Measurements from ENCODE around the gene GPR132. TPM values are rescaled to one million over a fixed set of nuclear protein-coding genes. Genes with fewer than 3 reads are reported as not detected.

GPR132 gene
- total RNA-seq, 1 experiment from 2014 or later = not detected

- no peak overlapping the region for H3K4me3 ChIP-seq
- H3K36me3 ChIP-seq = no peaks in the 10 kb centered on the region
- no peaks in the 10 kb centered on the region for H3K27me3 ChIP-seq
- no peaks in the 10 kb centered on the region for H3K9me3 ChIP-seq
- DNase-seq = no peak
Measured at GRCh38 chr14:105059035-105059924, 6.0 kb downstream of the GPR132 start.

GRCh38 chr14:105058521-105059034 lies 6.7 kb downstream of the GPR132 start:
- DNase-seq = no peak
- no peak overlapping the region for H3K4me3 ChIP-seq

GRCh38 chr14:105056303-105056831 lies 8.9 kb downstream of the GPR132 start:
- H3K36me3 ChIP-seq = no peaks in the 10 kb centered on the region
- H3K4me3 ChIP-seq = no peak overlapping the region
- H3K9me3 ChIP-seq = no peaks in the 10 kb centered on the region
- no peak for DNase-seq
- no peaks in the 10 kb centered on the region for H3K27me3 ChIP-seq

More at GRCh38 chr14:105058521-105059034, 6.7 kb downstream of the GPR132 start:
- Histone ChIP-seq H3K9me3 (no peaks in the 10 kb centered on the region), H3K27me3 (no peaks in the 10 kb centered on the region), H3K36me3 (no peaks in the 10 kb centered on the region)

- H3K4me3 ChIP-seq = no peak overlapping the region
- no peak for DNase-seq
- no peaks in the 10 kb centered on the region for H3K9me3 ChIP-seq
- no peaks in the 10 kb centered on the region for H3K36me3 ChIP-seq
- no peaks in the 10 kb centered on the region for H3K27me3 ChIP-seq
Measured at GRCh38 chr14:105055736-105056302, 9.4 kb downstream of the GPR132 start.

GRCh38 chr14:105055334-105055733 lies 9.9 kb downstream of the GPR132 start:
- Histone ChIP-seq H3K4me3 (no peak overlapping the region), H3K36me3 (no peaks in the 10 kb centered on the region), H3K27me3 (no peaks in the 10 kb centered on the region), H3K9me3 (no peaks in the 10 kb centered on the region)
- DNase-seq = no peak

- Histone ChIP-seq H3K27me3 (no peaks in the 10 kb centered on the region), H3K36me3 (no peaks in the 10 kb centered on the region), H3K4me3 (no peak overlapping the region), H3K9me3 (no peaks in the 10 kb centered on the region)
- DNase-seq = no peak
Measured at GRCh38 chr14:105053996-105054395, 11.2 kb downstream of the GPR132 start.

GRCh38 chr14:105053421-105053820 lies 11.8 kb downstream of the GPR132 start:
- no peak for DNase-seq
- Histone ChIP-seq H3K36me3 (no peaks in the 10 kb centered on the region), H3K9me3 (no peaks in the 10 kb centered on the region), H3K27me3 (no peaks in the 10 kb centered on the region), H3K4me3 (no peak overlapping the region)

- no peaks in the 10 kb centered on the region for H3K27me3 ChIP-seq
- DNase-seq = no peak
- no peaks in the 10 kb centered on the region for H3K36me3 ChIP-seq
- no peak overlapping the region for H3K4me3 ChIP-seq
- H3K9me3 ChIP-seq = no peaks in the 10 kb centered on the region
Measured at GRCh38 chr14:105052110-105052458, 13.1 kb downstream of the GPR132 start.

GRCh38 chr14:105051182-105052109 lies 13.8 kb downstream of the GPR132 start:
- no peaks in the 10 kb centered on the region for H3K27me3 ChIP-seq
- no peaks in the 10 kb centered on the region for H3K36me3 ChIP-seq
- H3K4me3 ChIP-seq = no peak overlapping the region
- no peak for DNase-seq
- H3K9me3 ChIP-seq = no peaks in the 10 kb centered on the region

GRCh38 chr14:105050551-105050897 lies 14.7 kb downstream of the GPR132 start:
- Histone ChIP-seq H3K27me3 (no peaks in the 10 kb centered on the region), H3K36me3 (no peaks in the 10 kb centered on the region), H3K4me3 (no peak overlapping the region), H3K9me3 (no peaks in the 10 kb centered on the region)
- no peak for DNase-seq

GRCh38 chr14:105049753-105050550 lies 15.3 kb downstream of the GPR132 start:
- H3K4me3 ChIP-seq = no peak overlapping the region
- H3K27me3 ChIP-seq = no peaks in the 10 kb centered on the region
- H3K36me3 ChIP-seq = no peaks in the 10 kb centered on the region
- DNase-seq = no peak
- no peaks in the 10 kb centered on the region for H3K9me3 ChIP-seq

GRCh38 chr14:105047283-105048016 lies 17.8 kb downstream of the GPR132 start:
- no peaks in the 10 kb centered on the region for H3K36me3 ChIP-seq
- no peaks in the 10 kb centered on the region for H3K27me3 ChIP-seq
- no peaks in the 10 kb centered on the region for H3K9me3 ChIP-seq
- H3K4me3 ChIP-seq = no peak overlapping the region
- no peak for DNase-seq

- Histone ChIP-seq H3K27me3 (no peaks in the 10 kb centered on the region), H3K9me3 (no peaks in the 10 kb centered on the region), H3K36me3 (no peaks in the 10 kb centered on the region), H3K4me3 (no peak overlapping the region)
- no peak for DNase-seq
Measured at GRCh38 chr14:105046891-105047282, 18.3 kb downstream of the GPR132 start.

GRCh38 chr14:105045710-105046326 lies 19.4 kb downstream of the GPR132 start:
- DNase-seq = peak; percentile 76
- Histone ChIP-seq H3K4me3 (no peak overlapping the region), H3K27me3 (no peaks in the 10 kb centered on the region), H3K36me3 (no peaks in the 10 kb centered on the region), H3K9me3 (no peaks in the 10 kb centered on the region)

GRCh38 chr14:105043641-105044040 lies 21.6 kb downstream of the GPR132 start:
- DNase-seq = no peak
- Histone ChIP-seq H3K27me3 (no peaks in the 10 kb centered on the region), H3K9me3 (no peaks in the 10 kb centered on the region), H3K36me3 (no peaks in the 10 kb centered on the region), H3K4me3 (no peak overlapping the region)
